Measurements from ENCODE around the gene EHD3.

Gene EHD3

GRCh38 chr2:31253356-31254131 is 19.6 kb downstream of the EHD3 start:
- no peak for DNase-seq (ENCODE audit: low read depth)
- no peak overlapping the region for H3K4me3 ChIP-seq (replicated peaks; ENCODE audit: low read depth, low read length)
- TF ChIP-seq, protein P1, sequence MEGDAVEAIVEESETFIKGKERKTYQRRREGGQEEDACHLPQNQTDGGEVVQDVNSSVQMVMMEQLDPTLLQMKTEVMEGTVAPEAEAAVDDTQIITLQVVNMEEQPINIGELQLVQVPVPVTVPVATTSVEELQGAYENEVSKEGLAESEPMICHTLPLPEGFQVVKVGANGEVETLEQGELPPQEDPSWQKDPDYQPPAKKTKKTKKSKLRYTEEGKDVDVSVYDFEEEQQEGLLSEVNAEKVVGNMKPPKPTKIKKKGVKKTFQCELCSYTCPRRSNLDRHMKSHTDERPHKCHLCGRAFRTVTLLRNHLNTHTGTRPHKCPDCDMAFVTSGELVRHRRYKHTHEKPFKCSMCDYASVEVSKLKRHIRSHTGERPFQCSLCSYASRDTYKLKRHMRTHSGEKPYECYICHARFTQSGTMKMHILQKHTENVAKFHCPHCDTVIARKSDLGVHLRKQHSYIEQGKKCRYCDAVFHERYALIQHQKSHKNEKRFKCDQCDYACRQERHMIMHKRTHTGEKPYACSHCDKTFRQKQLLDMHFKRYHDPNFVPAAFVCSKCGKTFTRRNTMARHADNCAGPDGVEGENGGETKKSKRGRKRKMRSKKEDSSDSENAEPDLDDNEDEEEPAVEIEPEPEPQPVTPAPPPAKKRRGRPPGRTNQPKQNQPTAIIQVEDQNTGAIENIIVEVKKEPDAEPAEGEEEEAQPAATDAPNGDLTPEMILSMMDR (IDR thresholded peaks at IDR 0.05; ENCODE audit: low read length, missing control alignments), result no peak

- no peak for DNase-seq (ENCODE audit: low read depth)
- H3K4me3 ChIP-seq (replicated peaks; ENCODE audit: low read depth, low read length), result no peak overlapping the region
- TF ChIP-seq, protein P1 (IDR thresholded peaks at IDR 0.05; ENCODE audit: low read length, missing control alignments), result no peak
These were observed 20.6 kb downstream of the EHD3 start for GRCh38 chr2:31254237-31255203.

- TF ChIP-seq, protein P1 (IDR thresholded peaks at IDR 0.05; ENCODE audit: low read length, missing control alignments), result no peak
- DNase-seq (ENCODE audit: low read depth), result no peak
- no peak overlapping the region for H3K4me3 ChIP-seq (replicated peaks; ENCODE audit: low read depth, low read length)
These were observed 22.1 kb downstream of the EHD3 start for GRCh38 chr2:31255911-31256571.

DNA sequence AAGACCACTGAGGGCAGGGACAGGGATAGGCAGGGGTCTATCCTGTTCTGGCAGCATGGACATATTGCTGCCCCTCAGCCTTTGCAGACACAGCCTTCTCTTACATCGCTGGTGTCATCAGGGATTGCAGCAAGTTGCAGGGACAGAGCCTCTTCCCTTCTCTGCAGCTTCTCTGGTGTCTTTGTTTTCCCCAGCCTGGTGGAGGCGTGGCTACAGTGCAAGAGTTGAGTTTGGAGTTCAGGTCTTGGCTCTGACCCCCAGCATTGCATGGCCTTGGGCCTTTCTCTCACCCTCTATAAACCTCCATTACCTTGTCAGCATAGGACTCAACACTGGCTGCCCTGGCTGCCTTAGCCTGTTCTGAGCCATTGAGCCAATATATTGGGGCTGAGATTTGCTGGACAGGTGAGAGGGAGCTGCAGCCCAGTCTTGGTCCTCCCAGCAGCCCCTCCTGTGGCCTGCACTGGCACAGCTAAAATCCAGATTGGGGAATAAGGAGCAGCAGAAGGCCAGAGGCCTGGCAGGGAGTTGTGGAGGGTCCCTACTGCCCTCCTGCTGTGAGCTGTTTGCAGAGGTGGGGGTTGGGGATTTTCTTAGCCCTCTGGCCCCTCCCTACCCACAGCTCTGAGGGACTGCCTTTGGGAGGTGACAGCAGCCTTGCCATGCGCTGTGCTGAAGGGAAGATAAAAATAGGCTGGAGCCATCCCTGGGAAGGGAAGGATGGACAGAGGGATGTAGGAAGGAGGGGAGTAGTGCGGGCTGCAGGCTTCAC is 22.8 kb downstream of the EHD3 start:
- no peak overlapping the region for H3K4me3 ChIP-seq (replicated peaks; ENCODE audit: low read depth, low read length)
- DNase-seq (ENCODE audit: low read depth), result no peak
- TF ChIP-seq, protein P1 (IDR thresholded peaks at IDR 0.05; ENCODE audit: low read length, missing control alignments), result no peak

DNA sequence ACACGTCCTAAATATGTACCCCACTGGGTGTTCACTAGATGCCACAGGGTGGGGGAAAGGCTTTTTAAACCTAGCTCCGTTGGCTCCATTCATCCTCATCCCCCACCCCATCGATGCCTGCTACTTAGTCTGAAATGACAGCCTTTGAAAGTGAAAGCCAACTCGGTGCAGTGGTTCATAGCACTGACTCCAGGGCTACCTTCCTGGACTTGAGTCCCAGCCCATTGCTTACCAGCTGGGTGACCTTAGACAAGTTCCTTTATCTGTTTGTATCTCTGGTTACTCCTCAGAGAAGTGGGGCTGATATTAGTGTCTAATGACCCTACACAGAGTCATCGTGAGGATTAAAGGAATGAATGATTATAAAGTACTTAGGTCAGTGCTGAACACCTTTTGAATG is 24.4 kb downstream of the EHD3 start:
- no peak for DNase-seq (ENCODE audit: low read depth)
- no peak overlapping the region for H3K4me3 ChIP-seq (replicated peaks; ENCODE audit: low read depth, low read length)
- TF ChIP-seq, protein P1 (IDR thresholded peaks at IDR 0.05; ENCODE audit: low read length, missing control alignments), result no peak

DNA sequence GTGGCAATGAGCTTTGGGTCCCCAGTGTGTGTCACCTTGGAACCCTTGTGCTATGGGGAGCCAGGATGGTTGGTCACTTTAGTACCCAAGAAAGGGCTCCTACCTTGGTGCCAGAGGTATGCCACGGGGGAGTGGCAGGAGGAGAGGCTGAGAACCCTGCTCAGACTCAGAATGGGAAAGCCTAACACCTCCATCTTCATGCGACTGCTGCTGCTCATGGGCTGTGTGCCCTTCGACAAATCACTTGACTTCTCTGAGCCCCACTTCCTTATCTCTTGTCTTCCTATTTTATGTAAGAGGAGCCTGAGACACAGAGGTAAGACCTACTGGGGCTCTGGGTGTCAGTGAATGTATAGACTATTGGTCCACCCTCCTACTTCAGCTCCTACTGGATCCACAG is 25.1 kb downstream of the EHD3 start:
- H3K4me3 ChIP-seq (replicated peaks; ENCODE audit: low read depth, low read length), result no peak overlapping the region
- DNase-seq (ENCODE audit: low read depth), result no peak
- TF ChIP-seq, protein P1 (IDR thresholded peaks at IDR 0.05; ENCODE audit: low read length, missing control alignments), result no peak
